ENCODE data around the gene NETO1.

NETO1 gene

DNA sequence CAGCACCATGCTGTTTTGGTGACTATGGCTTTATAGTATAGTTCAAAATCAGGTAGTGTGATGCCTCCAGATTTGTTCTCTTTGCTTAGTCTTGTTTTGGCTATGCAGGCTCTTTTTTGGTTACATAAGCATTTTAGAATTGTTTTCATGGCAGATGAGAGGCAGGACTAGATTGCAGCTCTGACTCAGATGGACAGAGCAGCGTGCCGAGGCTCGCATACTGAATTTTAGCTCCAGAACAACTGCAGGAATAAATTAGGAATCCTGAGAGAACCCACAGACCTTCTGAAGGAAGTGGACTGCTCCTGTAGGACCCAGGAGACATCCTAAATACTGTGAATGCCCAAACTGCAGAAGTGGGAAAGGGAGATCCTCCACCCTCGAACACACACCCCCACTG, 141.6 kb downstream of the NETO1 start:
- no peak for DNase-seq (ENCODE audit: low read depth)

- no peak for DNase-seq (ENCODE audit: low read depth)
These were observed 146.5 kb downstream of the NETO1 start for GRCh38 chr18:72721330-72721729.

GRCh38 chr18:72720116-72720515, 147.7 kb downstream of the NETO1 start:
- no peak for DNase-seq (ENCODE audit: low read depth)

- no peak for DNase-seq (ENCODE audit: low read depth)
These were observed 163.6 kb downstream of the NETO1 start for GRCh38 chr18:72704202-72704601.

- DNase-seq (ENCODE audit: low read depth) = no peak
These were observed 166.7 kb downstream of the NETO1 start for GRCh38 chr18:72700961-72701710.

GRCh38 chr18:72697706-72698105, 170.1 kb downstream of the NETO1 start:
- DNase-seq (ENCODE audit: low read depth) = no peak

DNA sequence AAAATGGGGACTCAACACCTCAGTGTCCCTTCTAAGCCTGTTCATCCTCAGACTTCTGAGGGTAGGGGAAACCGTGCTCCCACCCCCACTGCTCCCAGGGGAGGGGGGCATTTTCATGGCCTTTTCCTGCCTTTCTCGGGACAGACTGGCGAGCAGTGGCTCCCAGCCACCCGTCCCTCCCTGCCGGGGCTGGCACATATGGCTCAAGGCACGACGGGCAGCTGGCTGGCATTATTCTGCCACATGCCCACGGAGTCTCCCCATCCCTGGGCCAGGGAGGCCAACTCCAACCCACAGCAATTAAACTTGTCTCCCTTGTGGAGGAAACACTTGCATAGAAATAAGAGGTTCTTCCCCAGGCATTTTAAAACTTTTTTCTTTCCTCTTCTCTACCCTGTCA, 175.2 kb downstream of the NETO1 start:
- DNase-seq (ENCODE audit: low read depth) = no peak

Data from stimulated activated CD8-positive, alpha-beta memory T cell treated with anti-CD3 and anti-CD28 coated beads, Interleukin-7, amount 100 ng/mL, for 24 hours (primary cell).